HepG2 (cell line): ENCODE results near the gene SPOCD1. TPM values are rescaled to one million over a fixed set of nuclear protein-coding genes. Genes with fewer than 3 reads are reported as not detected.

ENCODE experiments used
- ATAC-seq: fragments of 200-7000 bp; cut with Tn5 transposase; 3 replicates; pipeline ENCODE4 v1.9.1; 2020; ENCODE audit warnings: mild to moderate bottlenecking, moderate library complexity
- BruUV-seq: library from RNA; stranded (reverse); fragments of 400-500 nt; replicated peaks from 2 replicates; lab custom pipeline; 2021; lab: Mats Ljungman, UMichigan
- CTCF ChIA-PET: fragments of 300-600 bp; formaldehyde crosslinking; extraction: SDS; loops from one replicate; lab custom pipeline; 2021; ENCODE audit warnings: low total read pairs, inconsistent platforms, low intra/inter-chr PET ratio; lab: Yijun Ruan, JAX
- POLR2A ChIA-PET: fragments of 350-600 bp; sonication (Branson Sonifier 250); formaldehyde crosslinking; loops from one replicate; lab custom pipeline; 2020; ENCODE audit warnings: antibody characterized with exemption, inconsistent platforms; lab: Yijun Ruan, JAX
- DNase-seq: peaks from one replicate; pipeline ENCODE4 v3.0.0-alpha.2; 2015; ENCODE audit warnings: low spot score
- FAIRE-seq: peaks from 3 replicates; lab custom pipeline; 2011; peaks lifted over from hg19 to GRCh38; lab: Jason Lieb, UNC
- H2AFZ ChIP-seq: one replicate; pipeline ENCODE4 v1.6.1; 2011; ENCODE audit warnings: low read length, inconsistent platforms
- H3K27ac ChIP-seq: fragments of 300-600 bp; 3 replicates; pipeline ENCODE4 v1.8.0; 2011; ENCODE audit warnings: mixed run types, mild to moderate bottlenecking, mixed read lengths, low read length, inconsistent platforms; ENCODE audit not compliant: insufficient read depth; ENCODE audit errors: extremely low read length
- H3K27me3 ChIP-seq, 2 experiments: fragments of 200-600 bp in 1 of 2; 2 replicates in 1 of 2; 3 replicates in 1 of 2; pipeline versions ENCODE4 v1.6.0 to v1.8.0; 2011; ENCODE audit warnings: low read length in 2 of 2, mild to moderate bottlenecking in 2 of 2, moderate library complexity in 2 of 2, inconsistent platforms in 1 of 2; ENCODE audit not compliant: insufficient read depth in 2 of 2, control insufficient read depth in 1 of 2
- H3K36me3 ChIP-seq, 2 experiments: fragments of 200-600 bp in 1 of 2; replicated peaks in 1 of 2; 2 replicates in 1 of 2; 3 replicates in 1 of 2; pipeline versions ENCODE4 v1.5.1 to v1.8.0; 2011; ENCODE audit warnings: low read length in 2 of 2, inconsistent platforms in 1 of 2; ENCODE audit not compliant: insufficient read depth in 2 of 2, control insufficient read depth in 1 of 2
- H3K4me1 ChIP-seq: 2 replicates; pipeline ENCODE4 v1.5.1; 2012; ENCODE audit warnings: low read length, inconsistent platforms; ENCODE audit not compliant: insufficient read depth
- H3K4me2 ChIP-seq: 2 replicates; pipeline ENCODE4 v1.6.0; 2011; ENCODE audit warnings: low read depth, low read length, inconsistent platforms
- H3K4me3 ChIP-seq, 3 experiments: fragments of 200-600 bp in 1 of 3; sonication (generic), shearing (Covaris generic) in 1 of 3; replicated peaks in 1 of 3; 2 replicates each; pipeline ENCODE4 v1.5.1; 2011 to 2016; ENCODE audit warnings: low read length in 3 of 3, inconsistent platforms in 2 of 3, low read depth in 2 of 3, mild to moderate bottlenecking in 2 of 3, control low read depth in 1 of 3, mixed read lengths in 1 of 3; ENCODE audit not compliant: insufficient read depth in 1 of 3
- H3K79me2 ChIP-seq: one replicate; pipeline ENCODE4 v1.6.1; 2011; ENCODE audit warnings: low read length, inconsistent platforms; ENCODE audit not compliant: insufficient read depth
- H3K9ac ChIP-seq: 2 replicates; pipeline ENCODE4 v1.6.0; 2011; ENCODE audit warnings: mild to moderate bottlenecking, low read depth, low read length, inconsistent platforms; ENCODE audit not compliant: insufficient read depth
- H3K9me3 ChIP-seq: 2 replicates; pipeline ENCODE4 v1.5.1; 2012; ENCODE audit warnings: mild to moderate bottlenecking, low read length
- H4K20me1 ChIP-seq: 2 replicates; pipeline ENCODE4 v1.6.0; 2011; ENCODE audit warnings: inconsistent platforms, mild to moderate bottlenecking, low read length, moderate library complexity; ENCODE audit not compliant: insufficient read depth
- FOXC1 ChIP-seq: sonication (generic); formaldehyde crosslinking; IDR thresholded peaks from 2 replicates; pipeline ENCODE4 v1.8.0; 2022; ENCODE audit warnings: mild to moderate bottlenecking, missing genetic modification reagents, borderline replicate concordance
- KDM3A ChIP-seq: IDR thresholded peaks from 2 replicates; pipeline ENCODE4 v1.6.1; 2018; ENCODE audit warnings: low read depth, missing compliant biosample characterization
- MLLT10 ChIP-seq: sonication (generic); formaldehyde crosslinking; IDR thresholded peaks from 2 replicates; pipeline ENCODE4 v1.4.0; 2020; ENCODE audit warnings: missing genetic modification reagents
- MZF1 ChIP-seq: sonication (generic); formaldehyde crosslinking; IDR thresholded peaks from 2 replicates; pipeline ENCODE4 v1.8.1; 2023; ENCODE audit warnings: mild to moderate bottlenecking, missing genetic modification reagents, borderline replicate concordance
- ZBTB1 ChIP-seq: sonication (generic); formaldehyde crosslinking; IDR thresholded peaks from 2 replicates; pipeline ENCODE4 v1.4.0; 2020; ENCODE audit warnings: missing genetic modification reagents, borderline replicate concordance
- ZNF629 ChIP-seq: sonication (generic); formaldehyde crosslinking; conservative IDR thresholded peaks from 2 replicates; pipeline ENCODE4 v1.5.0; 2020; ENCODE audit warnings: missing genetic modification reagents
- WGBS: methylation state at CpG from one replicate; pipeline ENCODE4 v1.1.6; 2017; ENCODE audit warnings: low lambda C conversion rate; 5-methylcytosine and 5-hydroxymethylcytosine counted together
- in situ Hi-C: cut with HindIII; loops from 2 replicates; pipeline ENCODE4 v1.10.0; 2017; ENCODE audit warnings: low pct_unique_long_range_greater_than_20kb; ENCODE audit not compliant: extremely low pct_ligation_motif_present
- intact Hi-C: fragments of 100-400 bp; cut with micrococcal nuclease; formaldehyde crosslinking; loops from one replicate; pipeline ENCODE4 v1.10.0; 2022; ENCODE audit not compliant: unreplicated experiment
- polyA plus RNA-seq, 8 experiments: library from polyadenylated mRNA; depleted of rRNA in 3 of 8; stranded (reverse) in 7 of 8; unstranded in 1 of 8; fragments of >200 nt; fragmentation: Illumina TruSeq in 4 of 8; extraction: Trizol in 4 of 8; gene quantifications; 2 replicates each; pipeline versions ENCODE4 v1.2.1 to v1.2.3, GENCODE V29; 2011 to 2016; ENCODE audit warnings: low read depth in 4 of 8, missing spikeins in 1 of 8, mixed read lengths in 1 of 8; ENCODE audit not compliant: insufficient read depth in 1 of 8
- total RNA-seq, 5 experiments: library from RNA; depleted of rRNA; stranded (reverse); fragments of >200 nt; fragmentation: Illumina TruSeq; extraction: Trizol; gene quantifications; 2 replicates each; pipeline ENCODE4 v1.2.3, GENCODE V29; 2016; ENCODE audit warnings: low read depth in 1 of 5
- TF ChIP-seq, protein P1 (sequence below): fragments of 450-650 bp; IDR thresholded peaks from 2 replicates; pipeline ENCODE4 v1.6.1; 2016

SPOCD1 gene
- total and polyA plus RNA-seq, 2 of the 13 experiments (the other 11 are each of a cell fraction or from before 2014, with no cell fraction given) = 0.24 to 0.29 TPM

DNA sequence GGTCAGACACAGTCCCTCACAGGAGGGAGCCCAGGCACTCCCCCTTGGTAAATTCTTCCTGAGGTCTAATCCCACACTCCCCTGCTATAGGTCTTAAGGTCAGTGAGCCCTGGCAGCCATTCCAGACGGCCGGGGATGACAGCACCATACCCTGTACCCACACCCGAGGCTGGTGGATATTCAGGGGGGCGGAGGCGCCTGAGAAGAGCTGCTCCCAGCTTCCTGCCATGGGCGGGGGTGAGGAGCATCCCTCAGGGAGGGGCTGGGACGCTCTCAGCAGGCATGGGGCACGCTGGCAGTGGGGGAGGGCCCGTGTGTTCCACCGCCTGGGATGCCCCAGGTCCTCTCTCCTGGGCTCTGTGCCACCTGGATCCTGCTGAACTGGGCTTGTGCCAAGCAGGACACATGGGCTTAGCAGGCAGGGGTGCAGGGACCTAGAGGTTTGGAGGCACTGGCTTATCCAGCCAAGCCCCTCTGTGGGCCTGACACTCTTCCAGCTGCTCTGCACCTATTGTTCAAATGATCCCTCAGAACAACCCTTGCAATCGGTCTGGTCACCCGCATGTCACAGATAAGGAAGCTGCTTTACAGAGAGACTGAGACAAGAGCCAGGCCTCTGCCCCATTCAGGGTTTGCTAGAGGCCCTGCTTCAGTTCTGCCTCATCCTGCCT, 46.0 kb downstream of the SPOCD1 start:
- no peak overlapping the region for H3K9ac ChIP-seq
- CTCF ChIA-PET = no interaction called here
- H2AFZ ChIP-seq = no peak overlapping the region
- TF ChIP-seq, protein P1, sequence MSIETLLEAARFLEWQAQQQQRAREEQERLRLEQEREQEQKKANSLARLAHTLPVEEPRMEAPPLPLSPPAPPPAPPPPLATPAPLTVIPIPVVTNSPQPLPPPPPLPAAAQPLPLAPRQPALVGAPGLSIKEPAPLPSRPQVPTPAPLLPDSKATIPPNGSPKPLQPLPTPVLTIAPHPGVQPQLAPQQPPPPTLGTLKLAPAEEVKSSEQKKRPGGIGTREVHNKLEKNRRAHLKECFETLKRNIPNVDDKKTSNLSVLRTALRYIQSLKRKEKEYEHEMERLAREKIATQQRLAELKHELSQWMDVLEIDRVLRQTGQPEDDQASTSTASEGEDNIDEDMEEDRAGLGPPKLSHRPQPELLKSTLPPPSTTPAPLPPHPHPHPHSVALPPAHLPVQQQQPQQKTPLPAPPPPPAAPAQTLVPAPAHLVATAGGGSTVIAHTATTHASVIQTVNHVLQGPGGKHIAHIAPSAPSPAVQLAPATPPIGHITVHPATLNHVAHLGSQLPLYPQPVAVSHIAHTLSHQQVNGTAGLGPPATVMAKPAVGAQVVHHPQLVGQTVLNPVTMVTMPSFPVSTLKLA = no peak
- TF ChIP-seq KDM3A (CRISPR knock-in tag) (no peak), ZBTB1 (CRISPR knock-in tag) (no peak), MZF1 (no peak)
- TF ChIP-seq, all 625 proteins: peak for 0
- H3K27ac ChIP-seq = no peak overlapping the region
- intact Hi-C loops = no loop called here
- no peaks in the 10 kb centered on the region for H4K20me1 ChIP-seq
- H3K4me1 ChIP-seq = peaks cover 14% of the 10 kb centered on the region
- H3K79me2 ChIP-seq = no peaks in the 10 kb centered on the region
- FAIRE-seq (no peak), DNase-seq (no peak), ATAC-seq (no peak)
- H3K4me3 ChIP-seq = no peak overlapping the region
- in situ Hi-C loops = no loop called here
- peaks cover 5 to 65% of the 10 kb centered on the region in 2 experiments; a peak in 4 of 5 replicates for H3K27me3 ChIP-seq
- no peaks in the 10 kb centered on the region for H3K9me3 ChIP-seq
- H3K36me3 ChIP-seq = no peaks in the 10 kb centered on the region
- POLR2A ChIA-PET = no interaction called here
- no TSS peak for BruUV-seq
- no peak overlapping the region for H3K4me2 ChIP-seq
- WGBS = 29% methylated on average over 7 of the region's 12 CpGs

DNA sequence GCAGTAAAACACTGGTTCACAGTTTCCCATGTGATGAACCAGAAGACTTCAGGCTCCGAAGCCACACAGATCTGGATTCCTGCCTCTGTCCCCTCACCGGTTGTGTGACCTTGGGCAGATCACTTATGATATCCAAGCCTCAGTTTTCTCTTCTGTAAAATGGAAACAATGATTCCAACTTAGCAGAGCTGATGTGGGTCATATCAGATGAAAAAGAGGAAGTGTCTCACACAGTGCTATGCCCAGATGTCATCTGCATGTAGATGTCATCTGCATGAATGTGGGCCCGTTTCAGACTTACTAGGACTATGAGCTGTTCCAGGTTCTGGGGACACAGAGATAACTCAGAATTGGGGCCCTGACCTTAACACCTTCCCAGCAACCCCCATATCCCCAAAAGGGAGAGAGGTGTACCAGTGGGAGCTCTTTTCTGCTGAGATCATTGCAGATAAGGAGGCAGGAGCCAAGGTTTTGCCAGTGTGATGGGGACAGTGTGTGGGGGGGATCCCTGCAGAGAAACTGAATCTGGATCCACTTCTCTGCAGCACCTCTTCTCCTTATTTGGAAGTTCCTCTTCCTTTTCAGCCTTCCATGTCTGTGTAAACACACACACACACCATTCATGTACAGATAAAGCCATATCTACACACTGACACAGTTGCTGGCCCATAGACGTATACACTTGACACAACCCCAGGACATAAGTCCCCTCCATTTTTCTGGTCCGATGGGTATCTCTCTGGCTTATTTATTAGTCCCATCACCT, 46.7 kb downstream of the SPOCD1 start:
- no TSS peak for BruUV-seq

More for the DNA sequence above, 46.7 kb downstream of the SPOCD1 start:
- POLR2A ChIA-PET = no interaction called here
- in situ Hi-C loops (no loop called here), intact Hi-C loops (no loop called here)
- H2AFZ ChIP-seq = no peak overlapping the region
- no peak for DNase-seq
- no peak for TF ChIP-seq FOXC1 (CRISPR knock-in tag)
- no peak for TF ChIP-seq MLLT10
- peak; percentile 63 for TF ChIP-seq ZNF629 (CRISPR knock-in tag)
- FAIRE-seq = no peak
- no peak overlapping the region for H3K9ac ChIP-seq
- no peaks in the 10 kb centered on the region for H3K79me2 ChIP-seq
- ATAC-seq = no peak
- WGBS = 7% methylated on average over 5 of the region's 5 CpGs
- no peak overlapping the region for H3K4me3 ChIP-seq
- CTCF ChIA-PET = no interaction called here
- peaks cover 4 to 66% of the 10 kb centered on the region in 2 experiments; a peak in 4 of 5 replicates for H3K27me3 ChIP-seq
- no peaks in the 10 kb centered on the region for H3K36me3 ChIP-seq
- H3K4me2 ChIP-seq = no peak overlapping the region
- peaks cover 19% of the 10 kb centered on the region for H3K4me1 ChIP-seq
- no peak overlapping the region for H3K27ac ChIP-seq
- no peaks in the 10 kb centered on the region for H4K20me1 ChIP-seq
- H3K9me3 ChIP-seq = no peaks in the 10 kb centered on the region
